ENCODE measurements around the gene NR1H4.

GRCh38 chr12:100474617-100475016 is 951 bp downstream of the NR1H4 start:
- TF ChIP-seq POLR2A (IDR thresholded peaks at IDR 0.05) (no peak), CTCF (IDR thresholded peaks at IDR 0.05) (no peak)

Data from breast epithelium (tissue), 3 donors.